HepG2 (cell line): ENCODE measurements around the gene NOPCHAP1. TPM values are rescaled to one million over a fixed set of nuclear protein-coding genes. Genes with fewer than 3 reads are reported as not detected.

ENCODE experiments used
- ATAC-seq: fragments of 200-7000 bp; cut with Tn5 transposase; 3 replicates; pipeline ENCODE4 v1.9.1; 2020; ENCODE audit warnings: mild to moderate bottlenecking, moderate library complexity
- BruUV-seq: library from RNA; stranded (reverse); fragments of 400-500 nt; replicated peaks from 2 replicates; lab custom pipeline; 2021; lab: Mats Ljungman, UMichigan
- CTCF ChIA-PET: fragments of 300-600 bp; formaldehyde crosslinking; extraction: SDS; loops from one replicate; lab custom pipeline; 2021; ENCODE audit warnings: low total read pairs, inconsistent platforms, low intra/inter-chr PET ratio; lab: Yijun Ruan, JAX
- POLR2A ChIA-PET: fragments of 350-600 bp; sonication (Branson Sonifier 250); formaldehyde crosslinking; loops from one replicate; lab custom pipeline; 2020; ENCODE audit warnings: antibody characterized with exemption, inconsistent platforms; lab: Yijun Ruan, JAX
- DNase-seq: peaks from one replicate; pipeline ENCODE4 v3.0.0-alpha.2; 2015; ENCODE audit warnings: low spot score
- FAIRE-seq: peaks from 3 replicates; lab custom pipeline; 2011; peaks lifted over from hg19 to GRCh38; lab: Jason Lieb, UNC
- H2AFZ ChIP-seq: one replicate; pipeline ENCODE4 v1.6.1; 2011; ENCODE audit warnings: low read length, inconsistent platforms
- H3K27ac ChIP-seq: fragments of 300-600 bp; 3 replicates; pipeline ENCODE4 v1.8.0; 2011; ENCODE audit warnings: mixed run types, mild to moderate bottlenecking, mixed read lengths, low read length, inconsistent platforms; ENCODE audit not compliant: insufficient read depth; ENCODE audit errors: extremely low read length
- H3K27me3 ChIP-seq, 2 experiments: fragments of 200-600 bp in 1 of 2; 2 replicates in 1 of 2; 3 replicates in 1 of 2; pipeline versions ENCODE4 v1.6.0 to v1.8.0; 2011; ENCODE audit warnings: low read length in 2 of 2, mild to moderate bottlenecking in 2 of 2, moderate library complexity in 2 of 2, inconsistent platforms in 1 of 2; ENCODE audit not compliant: insufficient read depth in 2 of 2, control insufficient read depth in 1 of 2
- H3K36me3 ChIP-seq, 2 experiments: fragments of 200-600 bp in 1 of 2; replicated peaks in 1 of 2; 2 replicates in 1 of 2; 3 replicates in 1 of 2; pipeline versions ENCODE4 v1.5.1 to v1.8.0; 2011; ENCODE audit warnings: low read length in 2 of 2, inconsistent platforms in 1 of 2; ENCODE audit not compliant: insufficient read depth in 2 of 2, control insufficient read depth in 1 of 2
- H3K4me1 ChIP-seq: 2 replicates; pipeline ENCODE4 v1.5.1; 2012; ENCODE audit warnings: low read length, inconsistent platforms; ENCODE audit not compliant: insufficient read depth
- H3K4me2 ChIP-seq: 2 replicates; pipeline ENCODE4 v1.6.0; 2011; ENCODE audit warnings: low read depth, low read length, inconsistent platforms
- H3K4me3 ChIP-seq, 3 experiments: fragments of 200-600 bp in 1 of 3; sonication (generic), shearing (Covaris generic) in 1 of 3; replicated peaks in 1 of 3; 2 replicates each; pipeline ENCODE4 v1.5.1; 2011 to 2016; ENCODE audit warnings: low read length in 3 of 3, inconsistent platforms in 2 of 3, low read depth in 2 of 3, mild to moderate bottlenecking in 2 of 3, control low read depth in 1 of 3, mixed read lengths in 1 of 3; ENCODE audit not compliant: insufficient read depth in 1 of 3
- H3K79me2 ChIP-seq: one replicate; pipeline ENCODE4 v1.6.1; 2011; ENCODE audit warnings: low read length, inconsistent platforms; ENCODE audit not compliant: insufficient read depth
- H3K9ac ChIP-seq: 2 replicates; pipeline ENCODE4 v1.6.0; 2011; ENCODE audit warnings: mild to moderate bottlenecking, low read depth, low read length, inconsistent platforms; ENCODE audit not compliant: insufficient read depth
- H3K9me3 ChIP-seq: 2 replicates; pipeline ENCODE4 v1.5.1; 2012; ENCODE audit warnings: mild to moderate bottlenecking, low read length
- H4K20me1 ChIP-seq: 2 replicates; pipeline ENCODE4 v1.6.0; 2011; ENCODE audit warnings: inconsistent platforms, mild to moderate bottlenecking, low read length, moderate library complexity; ENCODE audit not compliant: insufficient read depth
- ARHGAP35 ChIP-seq: sonication (generic); formaldehyde crosslinking; IDR thresholded peaks from 2 replicates; pipeline ENCODE4 v1.9.0; 2022; ENCODE audit warnings: mild to moderate bottlenecking, inconsistent platforms, moderate library complexity, missing genetic modification reagents, borderline replicate concordance
- KLF16 ChIP-seq, 2 experiments: sonication (generic) in 1 of 2; formaldehyde crosslinking in 1 of 2; IDR thresholded peaks; 2 replicates each; pipeline versions ENCODE4 v1.6.1 to v1.8.0; 2016 to 2023; ENCODE audit warnings: missing genetic modification reagents in 2 of 2, missing compliant biosample characterization in 1 of 2
- MAZ ChIP-seq, 2 experiments: sonication (generic) in 1 of 2; formaldehyde crosslinking in 1 of 2; IDR thresholded peaks; 2 replicates each; pipeline versions ENCODE4 v1.5.0 to v1.6.1; 2012 to 2020; ENCODE audit warnings: low read depth in 2 of 2, mild to moderate bottlenecking in 2 of 2, borderline replicate concordance in 1 of 2, improper control_type of control experiment in 1 of 2, low read length in 1 of 2, missing genetic modification reagents in 1 of 2, moderate library complexity in 1 of 2
- MBD4 ChIP-seq: IDR thresholded peaks from 2 replicates; pipeline ENCODE4 v1.6.1; 2012; ENCODE audit warnings: low read length, inconsistent platforms, borderline replicate concordance
- MYC ChIP-seq: sonication (generic); formaldehyde crosslinking; IDR thresholded peaks from 2 replicates; pipeline ENCODE4 v1.9.0; 2021; ENCODE audit warnings: missing genetic modification reagents, borderline replicate concordance
- ZNF205 ChIP-seq: IDR thresholded peaks from 2 replicates; pipeline ENCODE4 v1.6.1; 2018; ENCODE audit warnings: missing biosample characterization, missing genetic modification reagents
- ZNF616 ChIP-seq: sonication (generic); formaldehyde crosslinking; IDR thresholded peaks from 2 replicates; pipeline ENCODE4 v1.5.0; 2020; ENCODE audit warnings: low read depth, mild to moderate bottlenecking, missing genetic modification reagents
- ZNF704 ChIP-seq: sonication (generic); formaldehyde crosslinking; IDR thresholded peaks from 2 replicates; pipeline ENCODE4 v1.8.1; 2023; ENCODE audit warnings: mild to moderate bottlenecking, inconsistent platforms, moderate library complexity, missing genetic modification reagents, borderline replicate concordance
- WGBS: methylation state at CpG from one replicate; pipeline ENCODE4 v1.1.6; 2017; ENCODE audit warnings: low lambda C conversion rate; 5-methylcytosine and 5-hydroxymethylcytosine counted together
- in situ Hi-C: cut with HindIII; loops from 2 replicates; pipeline ENCODE4 v1.10.0; 2017; ENCODE audit warnings: low pct_unique_long_range_greater_than_20kb; ENCODE audit not compliant: extremely low pct_ligation_motif_present
- intact Hi-C: fragments of 100-400 bp; cut with micrococcal nuclease; formaldehyde crosslinking; loops from one replicate; pipeline ENCODE4 v1.10.0; 2022; ENCODE audit not compliant: unreplicated experiment
- polyA plus RNA-seq, 8 experiments: library from polyadenylated mRNA; depleted of rRNA in 3 of 8; stranded (reverse) in 7 of 8; unstranded in 1 of 8; fragments of >200 nt; fragmentation: Illumina TruSeq in 4 of 8; extraction: Trizol in 4 of 8; gene quantifications; 2 replicates each; pipeline versions ENCODE4 v1.2.1 to v1.2.3, GENCODE V29; 2011 to 2016; ENCODE audit warnings: low read depth in 4 of 8, missing spikeins in 1 of 8, mixed read lengths in 1 of 8; ENCODE audit not compliant: insufficient read depth in 1 of 8
- total RNA-seq, 5 experiments: library from RNA; depleted of rRNA; stranded (reverse); fragments of >200 nt; fragmentation: Illumina TruSeq; extraction: Trizol; gene quantifications; 2 replicates each; pipeline ENCODE4 v1.2.3, GENCODE V29; 2016; ENCODE audit warnings: low read depth in 1 of 5
- TF ChIP-seq, protein P1 (sequence below): sonication (generic); formaldehyde crosslinking; IDR thresholded peaks from 2 replicates; pipeline ENCODE4 v1.5.0; 2020; ENCODE audit warnings: mild to moderate bottlenecking, missing genetic modification reagents
- TF ChIP-seq, protein P2 (sequence below): sonication (generic); formaldehyde crosslinking; IDR thresholded peaks from 2 replicates; pipeline ENCODE4 v1.8.0; 2022; ENCODE audit warnings: missing genetic modification reagents, mild to moderate bottlenecking, moderate library complexity, borderline replicate concordance

The NOPCHAP1 gene
- total and polyA plus RNA-seq, 2 of the 13 experiments (the other 11 are each of a cell fraction or from before 2014, with no cell fraction given) = 5.7 to 38.1 TPM

GRCh38 chr12:105013892-105014291 lies 27.8 kb downstream of the NOPCHAP1 start (continued):
- TF ChIP-seq MAZ (IDR thresholded peaks at IDR 0.05; ENCODE audit: borderline replicate concordance, low read depth, low read length) (no peak), MAZ (CRISPR knock-in tag; IDR thresholded peaks at IDR 0.05; ENCODE audit: low read depth) (no peak)

- FAIRE-seq = no peak
- Histone ChIP-seq H3K4me2 (no peak overlapping the region), H3K27me3 (no peaks in the 10 kb centered on the region), H3K27ac (no peak overlapping the region), H3K36me3 (peaks cover 0 to 7% of the 10 kb centered on the region in 2 experiments; a peak in 2 of 5 replicates), H3K79me2 (no peaks in the 10 kb centered on the region), H2AFZ (no peak overlapping the region), H3K9me3 (no peaks in the 10 kb centered on the region), H3K4me3 (no peak overlapping the region), H3K9ac (no peak overlapping the region), H3K4me1 (peaks cover 6% of the 10 kb centered on the region; the same call in 1 of the 2 replicates), H4K20me1 (no peaks in the 10 kb centered on the region)
- ChIA-PET POLR2A (no interaction called here), CTCF (no interaction called here)
- in situ Hi-C loops (no loop called here), intact Hi-C loops (no loop called here)
- WGBS = 86% methylated on average over 2 of the region's 2 CpGs
- no peak for DNase-seq
- no peak for ATAC-seq
- TF ChIP-seq MBD4 (no peak), KLF16 (CRISPR knock-in tag; IDR thresholded peaks at IDR 0.05) (no peak), ZNF205 (CRISPR knock-in tag) (no peak), ARHGAP35 (no peak), ZNF616 (no peak), ZNF704 (CRISPR knock-in tag) (no peak), MYC (CRISPR knock-in tag) (no peak)
- TF ChIP-seq, protein P1, sequence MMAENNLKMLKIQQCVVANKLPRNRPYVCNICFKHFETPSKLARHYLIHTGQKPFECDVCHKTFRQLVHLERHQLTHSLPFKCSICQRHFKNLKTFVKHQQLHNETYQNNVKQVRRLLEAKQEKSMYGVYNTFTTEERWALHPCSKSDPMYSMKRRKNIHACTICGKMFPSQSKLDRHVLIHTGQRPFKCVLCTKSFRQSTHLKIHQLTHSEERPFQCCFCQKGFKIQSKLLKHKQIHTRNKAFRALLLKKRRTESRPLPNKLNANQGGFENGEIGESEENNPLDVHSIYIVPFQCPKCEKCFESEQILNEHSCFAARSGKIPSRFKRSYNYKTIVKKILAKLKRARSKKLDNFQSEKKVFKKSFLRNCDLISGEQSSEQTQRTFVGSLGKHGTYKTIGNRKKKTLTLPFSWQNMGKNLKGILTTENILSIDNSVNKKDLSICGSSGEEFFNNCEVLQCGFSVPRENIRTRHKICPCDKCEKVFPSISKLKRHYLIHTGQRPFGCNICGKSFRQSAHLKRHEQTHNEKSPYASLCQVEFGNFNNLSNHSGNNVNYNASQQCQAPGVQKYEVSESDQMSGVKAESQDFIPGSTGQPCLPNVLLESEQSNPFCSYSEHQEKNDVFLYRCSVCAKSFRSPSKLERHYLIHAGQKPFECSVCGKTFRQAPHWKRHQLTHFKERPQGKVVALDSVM (CRISPR knock-in tag) = no peak
- TF ChIP-seq, protein P2, sequence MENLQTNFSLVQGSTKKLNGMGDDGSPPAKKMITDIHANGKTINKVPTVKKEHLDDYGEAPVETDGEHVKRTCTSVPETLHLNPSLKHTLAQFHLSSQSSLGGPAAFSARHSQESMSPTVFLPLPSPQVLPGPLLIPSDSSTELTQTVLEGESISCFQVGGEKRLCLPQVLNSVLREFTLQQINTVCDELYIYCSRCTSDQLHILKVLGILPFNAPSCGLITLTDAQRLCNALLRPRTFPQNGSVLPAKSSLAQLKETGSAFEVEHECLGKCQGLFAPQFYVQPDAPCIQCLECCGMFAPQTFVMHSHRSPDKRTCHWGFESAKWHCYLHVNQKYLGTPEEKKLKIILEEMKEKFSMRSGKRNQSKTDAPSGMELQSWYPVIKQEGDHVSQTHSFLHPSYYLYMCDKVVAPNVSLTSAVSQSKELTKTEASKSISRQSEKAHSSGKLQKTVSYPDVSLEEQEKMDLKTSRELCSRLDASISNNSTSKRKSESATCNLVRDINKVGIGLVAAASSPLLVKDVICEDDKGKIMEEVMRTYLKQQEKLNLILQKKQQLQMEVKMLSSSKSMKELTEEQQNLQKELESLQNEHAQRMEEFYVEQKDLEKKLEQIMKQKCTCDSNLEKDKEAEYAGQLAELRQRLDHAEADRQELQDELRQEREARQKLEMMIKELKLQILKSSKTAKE (CRISPR knock-in tag) = no peak
- BruUV-seq = no TSS peak
These were observed 28.5 kb downstream of the NOPCHAP1 start for GRCh38 chr12:105014603-105015002.
